ENCODE data around the gene TIAM2.

DNA sequence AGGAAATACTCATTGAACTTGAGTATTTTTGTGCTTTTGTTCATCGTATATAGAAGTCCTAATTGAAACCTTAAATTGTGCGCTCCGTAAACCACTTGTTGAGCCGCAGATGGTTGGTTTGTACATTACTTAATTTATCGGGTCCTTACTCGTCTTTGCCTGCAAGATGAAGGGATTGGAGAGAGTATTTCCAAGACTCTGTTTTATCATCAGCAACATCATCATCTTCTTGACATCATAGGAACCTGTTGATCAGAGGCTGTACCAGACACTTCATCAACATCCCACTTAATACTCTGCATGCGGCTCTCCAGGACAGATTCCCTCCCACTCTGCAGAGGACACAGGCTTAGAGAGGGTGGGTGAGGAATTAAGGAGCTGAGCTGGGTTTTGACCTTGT lies 28.6 kb downstream of the TIAM2 start:
- TF ChIP-seq, protein P1, sequence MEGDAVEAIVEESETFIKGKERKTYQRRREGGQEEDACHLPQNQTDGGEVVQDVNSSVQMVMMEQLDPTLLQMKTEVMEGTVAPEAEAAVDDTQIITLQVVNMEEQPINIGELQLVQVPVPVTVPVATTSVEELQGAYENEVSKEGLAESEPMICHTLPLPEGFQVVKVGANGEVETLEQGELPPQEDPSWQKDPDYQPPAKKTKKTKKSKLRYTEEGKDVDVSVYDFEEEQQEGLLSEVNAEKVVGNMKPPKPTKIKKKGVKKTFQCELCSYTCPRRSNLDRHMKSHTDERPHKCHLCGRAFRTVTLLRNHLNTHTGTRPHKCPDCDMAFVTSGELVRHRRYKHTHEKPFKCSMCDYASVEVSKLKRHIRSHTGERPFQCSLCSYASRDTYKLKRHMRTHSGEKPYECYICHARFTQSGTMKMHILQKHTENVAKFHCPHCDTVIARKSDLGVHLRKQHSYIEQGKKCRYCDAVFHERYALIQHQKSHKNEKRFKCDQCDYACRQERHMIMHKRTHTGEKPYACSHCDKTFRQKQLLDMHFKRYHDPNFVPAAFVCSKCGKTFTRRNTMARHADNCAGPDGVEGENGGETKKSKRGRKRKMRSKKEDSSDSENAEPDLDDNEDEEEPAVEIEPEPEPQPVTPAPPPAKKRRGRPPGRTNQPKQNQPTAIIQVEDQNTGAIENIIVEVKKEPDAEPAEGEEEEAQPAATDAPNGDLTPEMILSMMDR (IDR thresholded peaks at IDR 0.05; ENCODE audit: borderline replicate concordance, extremely low read depth, low read length, poor library complexity, severe bottlenecking) = no peak
- no peak for TF ChIP-seq EZH2 (IDR thresholded peaks at IDR 0.05; ENCODE audit: borderline replicate concordance, low read depth, low read length, severe bottlenecking)

Measured in DND-41 (cell line).